ENCODE data around the gene ZBTB16.

The ZBTB16 gene

GRCh38 chr11:114194702-114195101, 135.2 kb downstream of the ZBTB16 start:
- no peak overlapping the region for H3K4me3 ChIP-seq (ENCODE audit: low read depth, low read length)
- no peak overlapping the region for H3K27ac ChIP-seq (ENCODE audit: extremely low read depth, low read depth, low read length)
- H3K4me1 ChIP-seq (ENCODE audit: control insufficient read depth, insufficient read depth, low read length): peaks cover 8% of the 10 kb centered on the region
- H3K9me3 ChIP-seq (ENCODE audit: control insufficient read depth, insufficient read depth, low read depth, low read length): no peaks in the 10 kb centered on the region
- POLR2A ChIA-PET: no interaction called here
- CTCF ChIA-PET: interaction anchor here (0.6 to 2.0 kb wide), 5 partner anchors 56 to 299 kb away, joined by 3 to 7 read pairs (median 4); no protein-coding TSS in a partner anchor
- H3K36me3 ChIP-seq (ENCODE audit: control insufficient read depth in 2 of 2, insufficient read depth in 1 of 2, low read length in 2 of 2): no peaks in the 10 kb centered on the region
- TF ChIP-seq ZFP69B (tag by site-specific recombination; IDR thresholded peaks at IDR 0.05) (no peak), ZBTB44 (tag by site-specific recombination; IDR thresholded peaks at IDR 0.05) (peak; percentile 47; the same call in 1 of the 2 replicates)

- Histone ChIP-seq H3K4me1 (ENCODE audit: control insufficient read depth, insufficient read depth, low read length) (peaks cover 8% of the 10 kb centered on the region), H3K27ac (ENCODE audit: extremely low read depth, low read depth, low read length) (no peak overlapping the region), H3K9me3 (ENCODE audit: control insufficient read depth, insufficient read depth, low read depth, low read length) (no peaks in the 10 kb centered on the region), H3K36me3 (ENCODE audit: control insufficient read depth in 2 of 2, insufficient read depth in 1 of 2, low read length in 2 of 2) (no peaks in the 10 kb centered on the region), H3K4me3 (ENCODE audit: low read depth, low read length) (no peak overlapping the region)
- no peak for TF ChIP-seq ZNF394 (tag by site-specific recombination; IDR thresholded peaks at IDR 0.05; ENCODE audit: borderline replicate concordance)
- TF ChIP-seq ZBTB20 (tag by site-specific recombination; IDR thresholded peaks at IDR 0.05): peak; percentile 56
- no peak for TF ChIP-seq YY2 (tag by site-specific recombination; IDR thresholded peaks at IDR 0.05)
- TF ChIP-seq IKZF3 (tag by site-specific recombination; IDR thresholded peaks at IDR 0.05): no peak
- 0 out of 2 replicates have a peak, but pooled peaks have one; percentile 10 for TF ChIP-seq GLIS2 (tag by site-specific recombination; IDR thresholded peaks at IDR 0.05)
- TF ChIP-seq SETDB1 (IDR thresholded peaks at IDR 0.05; ENCODE audit: insufficient read length, low read length): no peak
- ChIA-PET POLR2A (no interaction called here), CTCF (interaction anchor here (0.7 to 2.0 kb wide), 3 partner anchors 59 to 299 kb away, joined by 3 to 7 read pairs (median 4); no protein-coding TSS in a partner anchor)
Observed at GRCh38 chr11:114195151-114195550, 135.6 kb downstream of the ZBTB16 start.

DNA sequence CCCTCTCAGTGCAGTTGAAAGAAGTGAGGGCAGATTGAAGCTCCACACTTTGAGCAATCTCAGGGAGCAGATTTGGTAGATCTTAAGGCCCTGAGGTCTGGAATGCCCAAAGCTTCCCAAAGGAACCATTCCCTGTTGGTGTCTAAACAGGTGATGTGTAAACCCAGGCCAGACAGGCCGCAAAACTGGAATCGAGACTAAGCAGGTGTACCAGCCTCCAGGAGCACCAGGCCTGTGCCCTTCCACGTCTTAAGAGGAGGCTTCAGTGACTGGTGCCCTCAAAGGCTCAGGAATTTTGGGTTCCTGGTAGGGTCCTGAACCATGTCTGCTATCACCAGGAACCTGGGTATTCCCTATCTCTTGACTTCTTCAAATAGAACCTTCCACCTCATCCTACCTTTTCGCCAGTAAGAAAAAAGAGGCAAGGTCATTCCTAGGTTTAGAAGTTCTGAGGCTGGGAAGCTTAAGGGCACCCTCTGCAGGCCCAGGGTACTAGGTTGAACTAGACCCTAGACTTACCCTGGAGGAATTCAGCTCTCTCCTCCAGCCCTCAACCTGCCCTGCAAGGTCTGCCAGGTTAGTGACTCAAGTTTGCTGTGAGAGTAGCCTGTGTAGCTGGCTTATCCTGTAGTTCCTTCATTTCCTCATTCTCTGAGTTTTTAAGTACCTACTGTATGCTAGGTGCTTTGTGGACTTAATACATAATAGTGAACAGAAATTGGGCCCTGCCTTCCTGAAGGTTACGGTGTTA, 136.6 kb downstream of the ZBTB16 start:
- Histone ChIP-seq H3K36me3 (ENCODE audit: control insufficient read depth in 2 of 2, insufficient read depth in 1 of 2, low read length in 2 of 2) (no peaks in the 10 kb centered on the region), H3K9me3 (ENCODE audit: control insufficient read depth, insufficient read depth, low read depth, low read length) (no peaks in the 10 kb centered on the region), H3K27ac (ENCODE audit: extremely low read depth, low read depth, low read length) (no peak overlapping the region), H3K4me1 (ENCODE audit: control insufficient read depth, insufficient read depth, low read length) (peaks cover 8% of the 10 kb centered on the region), H3K4me3 (ENCODE audit: low read depth, low read length) (no peak overlapping the region)
- POLR2A ChIA-PET: no interaction called here
- TF ChIP-seq ZNF629 (tag by site-specific recombination; IDR thresholded peaks at IDR 0.05): no peak
- no peak for TF ChIP-seq ZNF354C (tag by site-specific recombination; IDR thresholded peaks at IDR 0.05; ENCODE audit: borderline replicate concordance, low read depth)
- no peak for TF ChIP-seq ZIC2 (tag by site-specific recombination; IDR thresholded peaks at IDR 0.05)
- TF ChIP-seq ZNF624 (tag by site-specific recombination; IDR thresholded peaks at IDR 0.05): no peak
- no peak for TF ChIP-seq PRDM1 (tag by site-specific recombination; IDR thresholded peaks at IDR 0.05)
- CTCF ChIA-PET: interaction anchor here (0.5 to 1.9 kb wide), 4 partner anchors 64 to 474 kb away, joined by 3 to 7 read pairs (median 3); no protein-coding TSS in a partner anchor

DNA sequence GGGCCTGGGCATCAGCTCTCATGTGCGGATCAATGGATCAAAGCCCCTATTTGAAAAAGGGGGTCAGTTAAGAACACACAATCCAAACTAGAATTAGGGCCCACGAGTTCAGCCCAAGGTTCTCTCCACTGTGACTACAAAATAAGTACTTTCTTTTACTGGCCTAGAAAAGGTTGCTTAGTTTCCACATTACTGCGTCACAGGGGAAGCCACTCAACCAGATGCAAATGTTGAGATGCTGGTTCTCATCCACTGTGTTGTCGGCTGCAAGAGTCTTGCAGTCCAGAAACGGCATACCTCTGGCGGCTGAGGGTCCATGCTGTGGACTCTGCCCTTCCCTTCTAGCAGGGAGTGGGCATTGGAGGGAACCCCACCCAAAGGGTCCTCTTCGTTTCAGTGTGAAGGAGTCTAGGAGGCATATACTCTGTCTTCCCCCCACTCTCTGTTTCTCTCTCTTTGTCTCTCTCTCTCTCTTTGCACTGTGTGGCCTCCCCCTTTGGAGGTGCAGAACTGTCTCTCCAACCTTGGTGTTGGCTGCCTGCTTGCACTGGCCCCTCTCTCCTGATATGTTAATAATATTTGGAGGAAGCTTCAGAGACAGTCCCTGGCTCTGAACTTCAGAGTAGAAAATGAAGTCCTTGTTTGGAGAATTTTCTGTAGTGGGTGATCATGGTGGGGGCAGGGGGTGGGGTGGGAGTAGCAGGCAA, 137.6 kb downstream of the ZBTB16 start:
- H3K4me1 ChIP-seq (ENCODE audit: control insufficient read depth, insufficient read depth, low read length): peaks cover 8% of the 10 kb centered on the region
- H3K4me3 ChIP-seq (ENCODE audit: low read depth, low read length): no peak overlapping the region
- CTCF ChIA-PET: interaction anchor here (0.7 to 1.9 kb wide), 4 partner anchors 64 to 205 kb away, joined by 3 to 7 read pairs (median 4); no protein-coding TSS in a partner anchor
- no peaks in the 10 kb centered on the region for H3K9me3 ChIP-seq (ENCODE audit: control insufficient read depth, insufficient read depth, low read depth, low read length)
- no peak for TF ChIP-seq ZFP37 (tag by site-specific recombination; IDR thresholded peaks at IDR 0.05)
- TF ChIP-seq ZNF155 (tag by site-specific recombination; IDR thresholded peaks at IDR 0.05): no peak
- TF ChIP-seq ZBTB1 (tag by site-specific recombination; IDR thresholded peaks at IDR 0.05): no peak
- TF ChIP-seq ZNF621 (tag by site-specific recombination; IDR thresholded peaks at IDR 0.05): no peak
- no peak for TF ChIP-seq ZSCAN16 (tag by site-specific recombination; IDR thresholded peaks at IDR 0.05)
- no peak for TF ChIP-seq ZNF561 (tag by site-specific recombination; IDR thresholded peaks at IDR 0.05; ENCODE audit: borderline replicate concordance)
- TF ChIP-seq, protein P1, sequence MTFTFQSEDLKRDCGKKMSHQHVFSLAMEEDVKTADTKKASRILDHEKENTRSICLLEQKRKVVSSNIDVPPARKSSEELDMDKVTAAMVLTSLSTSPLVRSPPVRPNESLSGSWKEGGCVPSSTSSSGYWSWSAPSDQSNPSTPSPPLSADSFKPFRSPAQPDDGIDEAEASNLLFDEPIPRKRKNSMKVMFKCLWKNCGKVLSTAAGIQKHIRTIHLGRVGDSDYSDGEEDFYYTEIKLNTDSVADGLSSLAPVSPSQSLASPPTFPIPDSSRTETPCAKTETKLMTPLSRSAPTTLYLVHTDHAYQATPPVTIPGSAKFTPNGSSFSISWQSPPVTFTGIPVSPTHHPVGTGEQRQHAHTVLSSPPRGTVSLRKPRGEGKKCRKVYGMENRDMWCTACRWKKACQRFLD (tag by site-specific recombination; IDR thresholded peaks at IDR 0.05): no peak
- no peak for TF ChIP-seq SCRT1 (tag by site-specific recombination; IDR thresholded peaks at IDR 0.05; ENCODE audit: borderline replicate concordance)
- H3K27ac ChIP-seq (ENCODE audit: extremely low read depth, low read depth, low read length): no peak overlapping the region
- POLR2A ChIA-PET: interaction anchor here (1.5 kb wide), 1 partner anchor 136 kb away, joined by 7 read pairs; no protein-coding TSS in a partner anchor
- H3K36me3 ChIP-seq (ENCODE audit: control insufficient read depth in 2 of 2, insufficient read depth in 1 of 2, low read length in 2 of 2): no peaks in the 10 kb centered on the region

Data from HEK293 (cell line).